SK-N-SH (cell line): ENCODE data around the gene MRPS34. TPM values are rescaled to one million over a fixed set of nuclear protein-coding genes. Genes with fewer than 3 reads are reported as not detected.

Experiments
- CTCF ChIA-PET: fragments of 300-600, 350-600 bp; formaldehyde crosslinking; extraction: SDS; loops from one replicate; lab custom pipeline; 2021; lab: Yijun Ruan, JAX
- POLR2A ChIA-PET: fragments of 350-600 bp; sonication (Branson Sonifier 250); formaldehyde crosslinking; extraction: SDS; loops from one replicate; lab custom pipeline; 2020; ENCODE audit warnings: antibody characterized with exemption, inconsistent platforms; lab: Yijun Ruan, JAX
- DNase-seq: peaks from one replicate; pipeline ENCODE4 v3.0.0; 2012
- H2AFZ ChIP-seq: fragments of 200-600 bp; sonication (generic); 2 replicates; pipeline ENCODE4 v1.8.1; 2016; ENCODE audit warnings: antibody characterized with exemption, mild to moderate bottlenecking, low read depth
- H3F3A ChIP-seq: fragments of 200-600 bp; sonication (generic); replicated peaks from 2 replicates; pipeline ENCODE3; 2016; ENCODE audit warnings: antibody characterized with exemption, mild to moderate bottlenecking; ENCODE audit not compliant: insufficient read depth
- H3K27ac ChIP-seq, 2 experiments: fragments of 200-500 bp in 1 of 2; fragments of 200-600 bp in 1 of 2; sonication (Bioruptor generic) in 1 of 2; sonication (generic), shearing (Covaris generic) in 1 of 2; 2 replicates each; pipeline versions ENCODE4 v1.5.1 to v1.6.1; 2014 to 2016; ENCODE audit warnings: low read depth in 2 of 2, inconsistent platforms in 1 of 2, low read length in 1 of 2, mild to moderate bottlenecking in 1 of 2, mixed read lengths in 1 of 2
- H3K27me3 ChIP-seq: fragments of 200-600 bp; sonication (generic), shearing (Covaris generic); 2 replicates; pipeline ENCODE4 v1.6.1; 2016; ENCODE audit warnings: mixed run types; ENCODE audit not compliant: insufficient read depth
- H3K36me3 ChIP-seq, 2 experiments: fragments of 200-500 bp in 1 of 2; fragments of 200-600 bp in 1 of 2; sonication (Bioruptor generic) in 1 of 2; sonication (generic) in 1 of 2; replicated peaks in 1 of 2; 2 replicates each; pipeline versions ENCODE3 to v1.5.1; 2014 to 2016; ENCODE audit warnings: low read length in 1 of 2, mild to moderate bottlenecking in 1 of 2; ENCODE audit not compliant: insufficient read depth in 2 of 2, control insufficient read depth in 1 of 2
- H3K4me1 ChIP-seq, 2 experiments: fragments of 200-500 bp in 1 of 2; fragments of 200-600 bp in 1 of 2; sonication (Bioruptor generic) in 1 of 2; sonication (generic), shearing (Covaris generic) in 1 of 2; 2 replicates each; pipeline versions ENCODE4 v1.5.1 to v1.6.1; 2014 to 2016; ENCODE audit warnings: low read depth in 1 of 2, low read length in 1 of 2, mixed run types in 1 of 2; ENCODE audit not compliant: insufficient read depth in 2 of 2, control insufficient read depth in 1 of 2
- H3K4me2 ChIP-seq: fragments of 200-600 bp; sonication (generic), shearing (Covaris generic); 2 replicates; pipeline ENCODE4 v1.6.1; 2017; ENCODE audit warnings: mixed run types
- H3K4me3 ChIP-seq, 2 experiments: fragments of 200-500 bp in 1 of 2; fragments of 200-600 bp in 1 of 2; sonication (Bioruptor generic) in 1 of 2; sonication (generic), shearing (Covaris generic) in 1 of 2; 2 replicates each; pipeline versions ENCODE4 v1.5.1 to v1.8.1; 2014 to 2016; ENCODE audit warnings: low read depth in 2 of 2, inconsistent platforms in 1 of 2, low read length in 1 of 2, mild to moderate bottlenecking in 1 of 2, mixed read lengths in 1 of 2, moderate library complexity in 1 of 2
- H3K79me2 ChIP-seq: fragments of 200-600 bp; sonication (generic); 2 replicates; pipeline ENCODE4 v1.8.1; 2017; ENCODE audit warnings: mild to moderate bottlenecking; ENCODE audit not compliant: insufficient read depth
- H3K9ac ChIP-seq: fragments of 200-600 bp; sonication (generic); 2 replicates; pipeline ENCODE4 v1.6.1; 2017; ENCODE audit warnings: mixed run types
- H3K9me2 ChIP-seq: fragments of 200-600 bp; sonication (generic); 2 replicates; pipeline ENCODE4 v1.6.1; 2017; ENCODE audit warnings: mixed run types
- H3K9me3 ChIP-seq: fragments of 200-600 bp; sonication (generic); 2 replicates; pipeline ENCODE4 v1.6.1; 2017; ENCODE audit warnings: mixed run types, mild to moderate bottlenecking, moderate library complexity
- H4K20me1 ChIP-seq: fragments of 200-600 bp; sonication (generic); 2 replicates; pipeline ENCODE4 v1.6.1; 2017; ENCODE audit warnings: mild to moderate bottlenecking, mixed run types; ENCODE audit not compliant: insufficient read depth
- FOSL2 ChIP-seq: IDR thresholded peaks from 2 replicates; pipeline ENCODE4 v1.4.0; 2012; ENCODE audit warnings: low read depth, mild to moderate bottlenecking, moderate library complexity, borderline replicate concordance
- FOXJ3 ChIP-seq: sonication (generic); formaldehyde crosslinking; IDR thresholded peaks from 2 replicates; pipeline ENCODE4 v1.5.1; 2020; ENCODE audit warnings: mild to moderate bottlenecking, missing genetic modification reagents
- GATA2 ChIP-seq: sonication (generic); formaldehyde crosslinking; IDR thresholded peaks from 2 replicates; pipeline ENCODE4 v1.5.0; 2020; ENCODE audit warnings: mild to moderate bottlenecking, missing genetic modification reagents
- MEF2A ChIP-seq: IDR thresholded peaks from 2 replicates; pipeline ENCODE4 v1.4.0; 2012; ENCODE audit warnings: low read depth, borderline replicate concordance
- MXI1 ChIP-seq: IDR thresholded peaks from 2 replicates; pipeline ENCODE4 v1.6.1; 2012; ENCODE audit warnings: mild to moderate bottlenecking, low read depth, low read length, improper control_type of control experiment
- NRF1 ChIP-seq: IDR thresholded peaks from 2 replicates; pipeline ENCODE4 v1.6.1; 2012; ENCODE audit warnings: low read depth, mild to moderate bottlenecking, low read length
- POLR2AphosphoS5 ChIP-seq: IDR thresholded peaks from 2 replicates; pipeline ENCODE4 v1.6.1; 2012; ENCODE audit warnings: low read depth, low read length
- RCOR1 ChIP-seq: fragments of 150-350 bp; IDR thresholded peaks from 2 replicates; pipeline ENCODE4 v1.6.1; 2017; ENCODE audit warnings: antibody characterized with exemption, low read length
- RFX5 ChIP-seq: IDR thresholded peaks from 2 replicates; pipeline ENCODE4 v1.6.1; 2012; ENCODE audit warnings: mild to moderate bottlenecking, improper control_type of control experiment, low read length
- RXRA ChIP-seq: IDR thresholded peaks from 2 replicates; pipeline ENCODE4 v1.4.0; 2012; ENCODE audit warnings: low read depth, mild to moderate bottlenecking, borderline replicate concordance
- SIN3A ChIP-seq: IDR thresholded peaks from 2 replicates; pipeline ENCODE4 v1.6.1; 2012; ENCODE audit warnings: low read depth, mild to moderate bottlenecking, low read length, moderate library complexity, borderline replicate concordance
- TCF12 ChIP-seq: IDR thresholded peaks from 2 replicates; pipeline ENCODE4 v1.4.0; 2012
- whole genome bisulfite sequencing: methylation state at CpG from one replicate; pipeline ENCODE4 v1.1.6; 2017; ENCODE audit warnings: low lambda C conversion rate; 5-methylcytosine and 5-hydroxymethylcytosine counted together
- polyA plus RNA-seq, 3 experiments: library from polyadenylated mRNA; depleted of rRNA; stranded (reverse); fragments of >200 nt; gene quantifications; 2 replicates each; pipeline ENCODE4 v1.2.3, GENCODE V29; 2012
- TF ChIP-seq, protein P1 (sequence below): IDR thresholded peaks from 2 replicates; pipeline ENCODE4 v1.4.0; 2012; ENCODE audit warnings: low read depth
- TF ChIP-seq, protein P2 (sequence below): fragments of 150-350 bp; IDR thresholded peaks from 2 replicates; pipeline ENCODE4 v1.6.1; 2016; ENCODE audit warnings: mild to moderate bottlenecking, low read depth, low read length
- TF ChIP-seq, protein P3 (sequence below): IDR thresholded peaks from 2 replicates; pipeline ENCODE4 v1.4.0; 2012; ENCODE audit warnings: low read depth, borderline replicate concordance

The MRPS34 gene
- polyA plus RNA-seq, 1 of the 3 experiments (the other 2 are of a cell fraction): 156 TPM

DNA sequence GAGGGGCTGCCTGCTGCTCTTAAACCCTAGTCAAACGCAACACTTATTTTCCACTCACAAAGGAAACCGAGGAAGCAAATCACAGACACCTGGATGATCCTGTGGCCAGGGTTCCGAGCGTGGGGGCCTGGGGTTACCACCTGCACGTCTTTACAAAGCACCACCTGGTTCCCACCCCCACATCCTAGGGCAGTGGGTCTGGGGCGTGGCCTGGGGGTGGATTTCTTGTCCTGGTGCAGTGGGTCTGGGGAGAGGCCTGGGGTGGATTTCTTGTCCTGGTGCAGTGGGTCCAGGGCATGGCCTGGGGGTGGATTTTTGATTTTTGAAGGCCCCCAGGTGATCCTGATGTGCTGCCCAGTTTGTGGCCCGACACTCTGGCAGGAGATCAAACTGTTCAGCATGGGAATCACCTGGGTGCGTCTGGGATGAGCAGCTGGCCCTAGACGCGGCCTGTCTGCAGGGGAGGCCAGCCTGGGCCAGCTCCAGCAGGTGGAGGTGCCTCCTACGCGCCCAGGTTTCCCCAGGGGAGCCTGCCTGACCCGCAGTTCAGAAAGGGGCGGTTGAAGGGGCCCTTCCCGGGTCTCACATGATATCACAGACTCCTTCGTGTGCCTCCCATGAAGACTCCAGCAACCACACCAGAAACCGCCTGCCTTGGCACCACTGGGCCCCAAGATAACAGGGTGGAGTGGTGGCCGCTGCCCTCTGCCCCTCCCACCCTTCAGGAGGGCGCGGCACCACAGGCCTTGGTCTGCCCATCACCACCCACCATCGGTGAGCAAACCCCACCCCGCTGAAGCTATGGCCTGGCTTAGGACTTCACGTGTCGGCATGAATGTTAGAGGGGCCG is 47.4 kb upstream of the MRPS34 start (continued):
- TF ChIP-seq MXI1: no peak
- TF ChIP-seq, protein P1, sequence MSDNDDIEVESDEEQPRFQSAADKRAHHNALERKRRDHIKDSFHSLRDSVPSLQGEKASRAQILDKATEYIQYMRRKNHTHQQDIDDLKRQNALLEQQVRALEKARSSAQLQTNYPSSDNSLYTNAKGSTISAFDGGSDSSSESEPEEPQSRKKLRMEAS: no peak

DNA sequence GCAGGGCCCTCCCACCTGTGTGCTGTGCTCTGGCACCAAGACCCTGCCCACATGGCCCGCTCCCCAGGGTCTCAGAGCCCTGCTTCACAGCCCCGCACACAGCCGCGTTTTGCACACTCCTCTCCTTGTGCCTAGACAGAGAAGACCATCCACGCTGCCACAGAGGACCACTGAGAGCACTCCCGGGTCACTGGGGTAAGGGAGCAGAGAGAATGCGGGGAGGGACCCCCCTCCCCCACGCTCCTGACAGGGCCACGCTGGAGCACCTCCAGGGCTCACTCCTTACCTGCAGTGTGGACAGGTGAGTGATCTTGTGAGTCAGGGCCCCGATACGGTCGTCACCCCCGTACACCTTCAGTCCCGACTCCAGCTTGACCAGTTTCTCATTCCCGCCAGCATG is 46.7 kb upstream of the MRPS34 start:
- H4K20me1 ChIP-seq: no peaks in the 10 kb centered on the region
- no peak overlapping the region for H2AFZ ChIP-seq
- no peaks in the 10 kb centered on the region for H3K9me3 ChIP-seq
- H3K4me1 ChIP-seq: no peaks in the 10 kb centered on the region
- H3K79me2 ChIP-seq: peaks cover 16% of the 10 kb centered on the region; the same call in 1 of the 2 replicates
- H3K9ac ChIP-seq: no peak overlapping the region
- H3K36me3 ChIP-seq: peaks cover 0 to 15% of the 10 kb centered on the region in 2 experiments
- TF ChIP-seq POLR2AphosphoS5: no peak
- no peak for TF ChIP-seq RFX5
- TF ChIP-seq FOXJ3: no peak
- TF ChIP-seq GATA2: no peak
- no peak for TF ChIP-seq NRF1
- TF ChIP-seq SIN3A: no peak
- no peak for TF ChIP-seq RCOR1
- TF ChIP-seq FOSL2: no peak
- TF ChIP-seq, protein P2, sequence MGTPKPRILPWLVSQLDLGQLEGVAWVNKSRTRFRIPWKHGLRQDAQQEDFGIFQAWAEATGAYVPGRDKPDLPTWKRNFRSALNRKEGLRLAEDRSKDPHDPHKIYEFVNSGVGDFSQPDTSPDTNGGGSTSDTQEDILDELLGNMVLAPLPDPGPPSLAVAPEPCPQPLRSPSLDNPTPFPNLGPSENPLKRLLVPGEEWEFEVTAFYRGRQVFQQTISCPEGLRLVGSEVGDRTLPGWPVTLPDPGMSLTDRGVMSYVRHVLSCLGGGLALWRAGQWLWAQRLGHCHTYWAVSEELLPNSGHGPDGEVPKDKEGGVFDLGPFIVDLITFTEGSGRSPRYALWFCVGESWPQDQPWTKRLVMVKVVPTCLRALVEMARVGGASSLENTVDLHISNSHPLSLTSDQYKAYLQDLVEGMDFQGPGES: no peak
- no peak for TF ChIP-seq RXRA
- no peak for TF ChIP-seq TCF12
- no peak for TF ChIP-seq MEF2A
- TF ChIP-seq, protein P3, sequence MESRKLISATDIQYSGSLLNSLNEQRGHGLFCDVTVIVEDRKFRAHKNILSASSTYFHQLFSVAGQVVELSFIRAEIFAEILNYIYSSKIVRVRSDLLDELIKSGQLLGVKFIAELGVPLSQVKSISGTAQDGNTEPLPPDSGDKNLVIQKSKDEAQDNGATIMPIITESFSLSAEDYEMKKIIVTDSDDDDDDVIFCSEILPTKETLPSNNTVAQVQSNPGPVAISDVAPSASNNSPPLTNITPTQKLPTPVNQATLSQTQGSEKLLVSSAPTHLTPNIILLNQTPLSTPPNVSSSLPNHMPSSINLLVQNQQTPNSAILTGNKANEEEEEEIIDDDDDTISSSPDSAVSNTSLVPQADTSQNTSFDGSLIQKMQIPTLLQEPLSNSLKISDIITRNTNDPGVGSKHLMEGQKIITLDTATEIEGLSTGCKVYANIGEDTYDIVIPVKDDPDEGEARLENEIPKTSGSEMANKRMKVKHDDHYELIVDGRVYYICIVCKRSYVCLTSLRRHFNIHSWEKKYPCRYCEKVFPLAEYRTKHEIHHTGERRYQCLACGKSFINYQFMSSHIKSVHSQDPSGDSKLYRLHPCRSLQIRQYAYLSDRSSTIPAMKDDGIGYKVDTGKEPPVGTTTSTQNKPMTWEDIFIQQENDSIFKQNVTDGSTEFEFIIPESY: no peak
- ChIA-PET CTCF (no interaction called here), POLR2A (interaction anchor here (0.7 kb wide), 1 partner anchor 12 kb away, joined by 3 read pairs; no protein-coding TSS in a partner anchor)
- H3K4me3 ChIP-seq: no peak overlapping the region
- WGBS: 100% methylated on average over 8 of the region's 15 CpGs
- DNase-seq: no peak
- H3K27ac ChIP-seq: no peak overlapping the region
- H3K9me2 ChIP-seq: no peaks in the 10 kb centered on the region
- no peak overlapping the region for H3K4me2 ChIP-seq
- no peaks in the 10 kb centered on the region for H3F3A ChIP-seq
- no peaks in the 10 kb centered on the region for H3K27me3 ChIP-seq
